HCT116 (cell line): Measurements from ENCODE around the gene SUPT5H. TPM values are rescaled to one million over a fixed set of nuclear protein-coding genes. Genes with fewer than 3 reads are reported as not detected.

Source experiments
- ATAC-seq: fragments of 200-7000 bp; cut with Tn5 transposase; 2 replicates; pipeline ENCODE4 v1.9.1; 2020; ENCODE audit warnings: mild to moderate bottlenecking, moderate library complexity
- BruUV-seq: library from RNA; stranded (reverse); fragments of 400-500 nt; replicated peaks from 2 replicates; lab custom pipeline; 2021; lab: Mats Ljungman, UMichigan
- CTCF ChIA-PET: fragments of 300-600 bp; sonication (Branson Sonifier 250); formaldehyde crosslinking; loops from one replicate; lab custom pipeline; 2021; ENCODE audit warnings: antibody characterized with exemption; lab: Charles Lee
- POLR2A ChIA-PET: fragments of 300-600, 350-600 bp; sonication (Branson Sonifier 250); formaldehyde crosslinking; loops from one replicate; lab custom pipeline; 2021; ENCODE audit warnings: antibody characterized with exemption; lab: Charles Lee
- RAD21 ChIA-PET, 2 experiments: fragments of 300-600 bp; sonication (Branson Sonifier 250); formaldehyde crosslinking; loops; one replicate each; lab custom pipeline; 2023; ENCODE audit warnings: low total read pairs in 2 of 2; ENCODE audit not compliant: uncharacterized antibody in 2 of 2, unreplicated experiment in 2 of 2, low non-redundant PET in 1 of 2; lab: Charles Lee
- DNase-seq: peaks from one replicate; pipeline ENCODE4 v3.0.0-alpha.2; 2010; ENCODE audit warnings: low read depth, low spot score
- H2AFZ ChIP-seq: fragments of 200-600 bp; shearing (Covaris generic), sonication (generic); 2 replicates; pipeline ENCODE4 v1.6.1; 2017; ENCODE audit warnings: low read depth, mixed run types, mixed read lengths, antibody characterized with exemption, low read length; ENCODE audit not compliant: poor library complexity, severe bottlenecking
- H3K27ac ChIP-seq: 2 replicates; pipeline ENCODE4 v1.5.1; 2012; ENCODE audit warnings: low read depth, low read length
- H3K27me3 ChIP-seq: fragments of 200-600 bp; sonication (generic); 2 replicates; pipeline ENCODE4 v1.6.1; 2016; ENCODE audit warnings: mixed run types, low read length, mixed read lengths; ENCODE audit not compliant: insufficient read depth
- H3K36me3 ChIP-seq, 2 experiments: fragments of 200-500 bp in 1 of 2; fragments of 200-600 bp in 1 of 2; sonication (Bioruptor generic) in 1 of 2; sonication (generic) in 1 of 2; 2 replicates each; pipeline versions ENCODE4 v1.5.1 to v1.6.1; 2014 to 2016; ENCODE audit warnings: low read length in 2 of 2, inconsistent platforms in 1 of 2, mixed read lengths in 1 of 2, mixed run types in 1 of 2; ENCODE audit not compliant: insufficient read depth in 2 of 2, control insufficient read depth in 1 of 2
- H3K4me1 ChIP-seq, 2 experiments: fragments of 200-600 bp in 1 of 2; sonication (generic) in 1 of 2; 2 replicates each; pipeline versions ENCODE4 v1.5.1 to v1.6.1; 2012 to 2017; ENCODE audit warnings: low read length in 2 of 2, inconsistent platforms in 1 of 2, mild to moderate bottlenecking in 1 of 2, mixed read lengths in 1 of 2, mixed run types in 1 of 2, moderate library complexity in 1 of 2; ENCODE audit not compliant: insufficient read depth in 2 of 2, control insufficient read depth in 1 of 2
- H3K4me2 ChIP-seq: fragments of 200-600 bp; sonication (generic); 2 replicates; pipeline ENCODE4 v1.6.1; 2017; ENCODE audit warnings: mixed run types, low read length, mixed read lengths
- H3K4me3 ChIP-seq, 2 experiments: fragments of 200-600 bp in 1 of 2; sonication (generic) in 1 of 2; replicated peaks in 1 of 2; 2 replicates each; pipeline ENCODE4 v1.5.1; 2011 to 2016; ENCODE audit warnings: low read length in 2 of 2, control low read depth in 1 of 2, low read depth in 1 of 2, mild to moderate bottlenecking in 1 of 2, mixed read lengths in 1 of 2, mixed run types in 1 of 2
- H3K79me2 ChIP-seq: fragments of 200-600 bp; sonication (generic); 2 replicates; pipeline ENCODE4 v1.6.1; 2017; ENCODE audit warnings: mild to moderate bottlenecking, mixed run types, low read length, moderate library complexity, mixed read lengths; ENCODE audit not compliant: insufficient read depth
- H3K9ac ChIP-seq: fragments of 200-600 bp; sonication (generic); 2 replicates; pipeline ENCODE4 v1.6.1; 2016; ENCODE audit warnings: low read length, mixed read lengths
- H3K9me2 ChIP-seq: fragments of 200-600 bp; sonication (generic), shearing (Covaris generic); 2 replicates; pipeline ENCODE4 v1.6.1; 2017; ENCODE audit warnings: mixed run types, mild to moderate bottlenecking, moderate library complexity; ENCODE audit not compliant: insufficient read depth
- H3K9me3 ChIP-seq, 2 experiments: fragments of 200-500 bp in 1 of 2; fragments of 200-600 bp in 1 of 2; sonication (Bioruptor generic) in 1 of 2; sonication (generic) in 1 of 2; 2 replicates each; pipeline ENCODE4 v1.6.1; 2014 to 2017; ENCODE audit warnings: low read length in 2 of 2, mixed read lengths in 2 of 2, inconsistent platforms in 1 of 2, low read depth in 1 of 2, mild to moderate bottlenecking in 1 of 2, mixed run types in 1 of 2, moderate library complexity in 1 of 2; ENCODE audit not compliant: control insufficient read depth in 1 of 2, insufficient read depth in 1 of 2
- H4K20me1 ChIP-seq: fragments of 200-600 bp; sonication (generic), shearing (Covaris generic); 2 replicates; pipeline ENCODE4 v1.6.1; 2017; ENCODE audit warnings: mixed run types, mild to moderate bottlenecking, moderate library complexity; ENCODE audit not compliant: insufficient read depth
- ATF3 ChIP-seq: IDR thresholded peaks from 2 replicates; pipeline ENCODE4 v1.6.1; 2012
- CEBPB ChIP-seq: IDR thresholded peaks from 2 replicates; pipeline ENCODE4 v1.6.1; 2012; ENCODE audit warnings: low read depth
- CTCF ChIP-seq, 3 experiments: fragments of 200-600 bp in 1 of 3; sonication (generic) in 1 of 3; IDR thresholded peaks in 2 of 3; conservative IDR thresholded peaks in 1 of 3; 2 replicates each; pipeline ENCODE4 v1.5.1; 2012 to 2017; ENCODE audit warnings: low read depth in 2 of 3, low read length in 2 of 3, antibody characterized with exemption in 1 of 3, borderline replicate concordance in 1 of 3, control low read depth in 1 of 3, mild to moderate bottlenecking in 1 of 3, mixed read lengths in 1 of 3, mixed run types in 1 of 3, moderate library complexity in 1 of 3; ENCODE audit not compliant: insufficient read depth in 1 of 3
- EGR1 ChIP-seq: IDR thresholded peaks from 2 replicates; pipeline ENCODE4 v1.6.1; 2012; ENCODE audit warnings: low read depth
- ELF1 ChIP-seq: IDR thresholded peaks from 2 replicates; pipeline ENCODE4 v1.6.1; 2012; ENCODE audit warnings: low read depth, borderline replicate concordance
- EZH2 ChIP-seq: fragments of 200-600 bp; sonication (generic); IDR thresholded peaks from 2 replicates; pipeline ENCODE4 v1.6.1; 2017; ENCODE audit warnings: antibody characterized with exemption, mixed run types
- EZH2phosphoT487 ChIP-seq: fragments of 200-600 bp; IDR thresholded peaks from 2 replicates; pipeline ENCODE4 v1.6.1; 2018; ENCODE audit warnings: antibody characterized with exemption, borderline replicate concordance
- JUND ChIP-seq: IDR thresholded peaks from 2 replicates; pipeline ENCODE4 v1.6.1; 2012
- MAX ChIP-seq: IDR thresholded peaks from 2 replicates; pipeline ENCODE4 v1.6.1; 2012
- POLR2AphosphoS5 ChIP-seq: IDR thresholded peaks from 2 replicates; pipeline ENCODE4 v1.6.1; 2011; ENCODE audit warnings: mild to moderate bottlenecking, low read depth, low read length, moderate library complexity
- RAD21 ChIP-seq: IDR thresholded peaks from 2 replicates; pipeline ENCODE4 v1.6.1; 2012; ENCODE audit warnings: low read depth, mild to moderate bottlenecking
- SRF ChIP-seq: IDR thresholded peaks from 2 replicates; pipeline ENCODE4 v1.6.1; 2012; ENCODE audit warnings: low read depth
- TCF7L2 ChIP-seq: IDR thresholded peaks from 2 replicates; pipeline ENCODE4 v1.7.0; 2011; ENCODE audit warnings: borderline replicate concordance, inconsistent platforms; ENCODE audit not compliant: insufficient read depth, insufficient read length; ENCODE audit errors: extremely low read depth
- ZFX ChIP-seq: fragments of 450-650 bp; IDR thresholded peaks from 2 replicates; pipeline ENCODE4 v1.6.1; 2017
- ZNF274 ChIP-seq: fragments of 200-500 bp; sonication (Bioruptor generic); IDR thresholded peaks from 2 replicates; pipeline ENCODE4 v1.6.1; 2014; ENCODE audit warnings: mild to moderate bottlenecking, low read depth, low read length, inconsistent platforms
- intact Hi-C: fragments of 100-400 bp; cut with micrococcal nuclease; formaldehyde crosslinking; loops from 2 replicates; pipeline ENCODE4 v1.10.0; 2022
- total RNA-seq: library from RNA; stranded (reverse); gene quantifications from one replicate; pipeline ENCODE4 v1.2.1, GENCODE V29; 2021; ENCODE audit not compliant: unreplicated experiment
- TF ChIP-seq, protein P1 (sequence below): IDR thresholded peaks from 2 replicates; pipeline ENCODE4 v1.6.1; 2012; ENCODE audit warnings: low read depth
- TF ChIP-seq, protein P2 (sequence below): IDR thresholded peaks from 2 replicates; pipeline ENCODE4 v1.6.1; 2011; ENCODE audit warnings: mild to moderate bottlenecking, low read length, moderate library complexity; ENCODE audit not compliant: insufficient replicate concordance; ENCODE audit errors: extremely low read depth

SUPT5H gene
- total RNA-seq, 1 experiment from 2014 or later, result 120 TPM

- ChIA-PET RAD21 (no interaction called here), POLR2A (interaction anchor here (2.4 kb wide), 1 partner anchor 38 kb away, joined by 8 read pairs; the partner anchor contains the start of gene RPS16), CTCF (interaction anchor here (0.7 to 3.5 kb wide), 4 partner anchors 8 to 199 kb away, joined by 3 to 24 read pairs (median 3); partner anchors contain the start of gene EID2B)
- no peak overlapping the region for H3K4me2 ChIP-seq
- BruUV-seq, result no TSS peak
- H2AFZ ChIP-seq, result no peak overlapping the region
- H4K20me1 ChIP-seq, result no peaks in the 10 kb centered on the region
- no peaks in the 10 kb centered on the region for H3K9me2 ChIP-seq
- no peak overlapping the region for H3K27ac ChIP-seq
- ATAC-seq (no peak), DNase-seq (no peak)
- no peaks in the 10 kb centered on the region for H3K27me3 ChIP-seq
- no peaks in the 10 kb centered on the region; the same call in 1 of the 2 replicates for H3K79me2 ChIP-seq
- H3K36me3 ChIP-seq, result peaks cover 46 to 67% of the 10 kb centered on the region in 2 experiments; a peak in 3 of 4 replicates
- H3K4me1 ChIP-seq, result no peaks in the 10 kb centered on the region
- H3K4me3 ChIP-seq, result no peak overlapping the region
- H3K9me3 ChIP-seq, result no peaks in the 10 kb centered on the region
- no peak overlapping the region for H3K9ac ChIP-seq
- intact Hi-C loops, result no loop called here
- TF ChIP-seq, protein P1, sequence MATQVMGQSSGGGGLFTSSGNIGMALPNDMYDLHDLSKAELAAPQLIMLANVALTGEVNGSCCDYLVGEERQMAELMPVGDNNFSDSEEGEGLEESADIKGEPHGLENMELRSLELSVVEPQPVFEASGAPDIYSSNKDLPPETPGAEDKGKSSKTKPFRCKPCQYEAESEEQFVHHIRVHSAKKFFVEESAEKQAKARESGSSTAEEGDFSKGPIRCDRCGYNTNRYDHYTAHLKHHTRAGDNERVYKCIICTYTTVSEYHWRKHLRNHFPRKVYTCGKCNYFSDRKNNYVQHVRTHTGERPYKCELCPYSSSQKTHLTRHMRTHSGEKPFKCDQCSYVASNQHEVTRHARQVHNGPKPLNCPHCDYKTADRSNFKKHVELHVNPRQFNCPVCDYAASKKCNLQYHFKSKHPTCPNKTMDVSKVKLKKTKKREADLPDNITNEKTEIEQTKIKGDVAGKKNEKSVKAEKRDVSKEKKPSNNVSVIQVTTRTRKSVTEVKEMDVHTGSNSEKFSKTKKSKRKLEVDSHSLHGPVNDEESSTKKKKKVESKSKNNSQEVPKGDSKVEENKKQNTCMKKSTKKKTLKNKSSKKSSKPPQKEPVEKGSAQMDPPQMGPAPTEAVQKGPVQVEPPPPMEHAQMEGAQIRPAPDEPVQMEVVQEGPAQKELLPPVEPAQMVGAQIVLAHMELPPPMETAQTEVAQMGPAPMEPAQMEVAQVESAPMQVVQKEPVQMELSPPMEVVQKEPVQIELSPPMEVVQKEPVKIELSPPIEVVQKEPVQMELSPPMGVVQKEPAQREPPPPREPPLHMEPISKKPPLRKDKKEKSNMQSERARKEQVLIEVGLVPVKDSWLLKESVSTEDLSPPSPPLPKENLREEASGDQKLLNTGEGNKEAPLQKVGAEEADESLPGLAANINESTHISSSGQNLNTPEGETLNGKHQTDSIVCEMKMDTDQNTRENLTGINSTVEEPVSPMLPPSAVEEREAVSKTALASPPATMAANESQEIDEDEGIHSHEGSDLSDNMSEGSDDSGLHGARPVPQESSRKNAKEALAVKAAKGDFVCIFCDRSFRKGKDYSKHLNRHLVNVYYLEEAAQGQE, result no peak
- no peak for TF ChIP-seq EZH2
- no peak for TF ChIP-seq MAX
- TF ChIP-seq, protein P2, sequence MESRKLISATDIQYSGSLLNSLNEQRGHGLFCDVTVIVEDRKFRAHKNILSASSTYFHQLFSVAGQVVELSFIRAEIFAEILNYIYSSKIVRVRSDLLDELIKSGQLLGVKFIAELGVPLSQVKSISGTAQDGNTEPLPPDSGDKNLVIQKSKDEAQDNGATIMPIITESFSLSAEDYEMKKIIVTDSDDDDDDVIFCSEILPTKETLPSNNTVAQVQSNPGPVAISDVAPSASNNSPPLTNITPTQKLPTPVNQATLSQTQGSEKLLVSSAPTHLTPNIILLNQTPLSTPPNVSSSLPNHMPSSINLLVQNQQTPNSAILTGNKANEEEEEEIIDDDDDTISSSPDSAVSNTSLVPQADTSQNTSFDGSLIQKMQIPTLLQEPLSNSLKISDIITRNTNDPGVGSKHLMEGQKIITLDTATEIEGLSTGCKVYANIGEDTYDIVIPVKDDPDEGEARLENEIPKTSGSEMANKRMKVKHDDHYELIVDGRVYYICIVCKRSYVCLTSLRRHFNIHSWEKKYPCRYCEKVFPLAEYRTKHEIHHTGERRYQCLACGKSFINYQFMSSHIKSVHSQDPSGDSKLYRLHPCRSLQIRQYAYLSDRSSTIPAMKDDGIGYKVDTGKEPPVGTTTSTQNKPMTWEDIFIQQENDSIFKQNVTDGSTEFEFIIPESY, result no peak
- TF ChIP-seq ZNF274, result no peak
- TF ChIP-seq CEBPB, result no peak
- no peak for TF ChIP-seq ATF3
- no peak for TF ChIP-seq TCF7L2
- no peak for TF ChIP-seq JUND
- no peak for TF ChIP-seq CTCF (IDR thresholded peaks at IDR 0.05 in 2 of 3, conservative IDR thresholded peaks at IDR 0.05 in 1 of 3; ENCODE audit: borderline replicate concordance in 1 of 3, insufficient read depth in 1 of 3, low read depth in 2 of 3, low read length in 2 of 3)
- TF ChIP-seq ZFX, result no peak
- TF ChIP-seq POLR2AphosphoS5, result no peak
- no peak for TF ChIP-seq RAD21
- TF ChIP-seq EGR1, result no peak
- no peak for TF ChIP-seq SRF
- no peak for TF ChIP-seq ELF1
- TF ChIP-seq EZH2phosphoT487, result no peak
Observed at GRCh38 chr19:39473443-39473960, 28.1 kb downstream of the SUPT5H start.
